Hematopoietic multipotent progenitor cell treated with erythropoietin and hydrocortisone succinate and interleukin-3 and kit ligand, for 4 days (in vitro differentiated cells): ENCODE data around the gene CDC123.
A peak's percentile ranks its signal among the peaks of the same experiment; 100 is the strongest.
"Not testable (repeated sequence)": the region's sequence is repeated elsewhere in the genome, so short reads cannot be mapped to it uniquely, and the experiment has no call there.

Experiments used
- DNase-seq: peaks from one replicate; pipeline ENCODE4 v3.0.0-alpha.2; 2015

The CDC123 gene

GRCh38 chr10:12237265-12238220 is 41.6 kb downstream of the CDC123 start:
- DNase-seq: no peak

- no peak for DNase-seq
These were observed 42.8 kb downstream of the CDC123 start for GRCh38 chr10:12238821-12239220.

- peak; percentile 41 for DNase-seq
These were observed 46.0 kb downstream of the CDC123 start for GRCh38 chr10:12241810-12242529.

- peak; percentile 83 for DNase-seq
These were observed 48.1 kb downstream of the CDC123 start for GRCh38 chr10:12243864-12244620.

- DNase-seq: no peak
These were observed 54.2 kb downstream of the CDC123 start for GRCh38 chr10:12250181-12250580.

GRCh38 chr10:12250702-12251101 is 54.7 kb downstream of the CDC123 start:
- not testable (repeated sequence) for DNase-seq

GRCh38 chr10:12251581-12251980 is 55.6 kb downstream of the CDC123 start:
- DNase-seq: no peak

GRCh38 chr10:12252882-12253546 is 57.0 kb downstream of the CDC123 start:
- peak; percentile 78 for DNase-seq

GRCh38 chr10:12255048-12255447 is 59.1 kb downstream of the CDC123 start:
- no peak for DNase-seq

GRCh38 chr10:12259988-12260387 is 64.0 kb downstream of the CDC123 start:
- no peak for DNase-seq

GRCh38 chr10:12262278-12262981 is 66.4 kb downstream of the CDC123 start:
- DNase-seq: peak; percentile 47

- peak; percentile 91 for DNase-seq
These were observed 68.4 kb downstream of the CDC123 start for GRCh38 chr10:12264204-12264940.

- DNase-seq: no peak
These were observed 73.1 kb downstream of the CDC123 start for GRCh38 chr10:12269056-12269455.

GRCh38 chr10:12271210-12271540 is 75.2 kb downstream of the CDC123 start:
- DNase-seq: no peak

GRCh38 chr10:12277862-12278261 is 81.9 kb downstream of the CDC123 start:
- DNase-seq: not testable (repeated sequence)

- DNase-seq: no peak
These were observed 83.3 kb downstream of the CDC123 start for GRCh38 chr10:12279281-12279680.

- no peak for DNase-seq
These were observed 91.8 kb downstream of the CDC123 start for GRCh38 chr10:12287772-12288171.

GRCh38 chr10:12297784-12298183 is 101.8 kb downstream of the CDC123 start:
- not testable (repeated sequence) for DNase-seq

GRCh38 chr10:12299222-12299965 is 103.4 kb downstream of the CDC123 start:
- no peak for DNase-seq
